A673 (cell line): Measurements from ENCODE around the gene TRMT112. TPM values are rescaled to one million over a fixed set of nuclear protein-coding genes. Genes with fewer than 3 reads are reported as not detected.

Experiments used
- BruUV-seq: library from RNA; stranded (reverse); fragments of 400-500 nt; replicated peaks from 2 replicates; lab custom pipeline; 2021; lab: Mats Ljungman, UMichigan
- CTCF ChIA-PET: fragments of 300-600 bp; sonication (Branson Sonifier 250); formaldehyde crosslinking; loops from one replicate; lab custom pipeline; 2022; ENCODE audit warnings: antibody characterized with exemption; lab: Charles Lee
- POLR2A ChIA-PET: fragments of 300-600 bp; sonication (Branson Sonifier 250); formaldehyde crosslinking; loops from one replicate; lab custom pipeline; 2022; ENCODE audit warnings: antibody characterized with exemption; ENCODE audit not compliant: low non-redundant PET; lab: Charles Lee
- DNase-seq: peaks from one replicate; pipeline ENCODE4 v3.0.0-alpha.2; 2015; ENCODE audit warnings: low spot score
- H3K27ac ChIP-seq: fragments of 200-600 bp; sonication (generic); 2 replicates; pipeline ENCODE4 v1.5.1; 2016; ENCODE audit warnings: mixed run types, low read depth, mild to moderate bottlenecking, mixed read lengths, antibody characterized with exemption, low read length; ENCODE audit not compliant: poor library complexity, severe bottlenecking
- H3K27me3 ChIP-seq: fragments of 200-600 bp; sonication (generic); replicated peaks from 2 replicates; pipeline ENCODE4 v1.6.1; 2017; ENCODE audit warnings: mixed run types, low read depth, mild to moderate bottlenecking, mixed read lengths, antibody characterized with exemption, low read length; ENCODE audit not compliant: insufficient read depth, poor library complexity
- H3K36me3 ChIP-seq: fragments of 200-600 bp; sonication (generic); 2 replicates; pipeline ENCODE4 v1.6.1; 2016; ENCODE audit warnings: mixed run types, mild to moderate bottlenecking, mixed read lengths, antibody characterized with exemption, low read length; ENCODE audit not compliant: insufficient read depth, poor library complexity, severe bottlenecking
- H3K4me1 ChIP-seq: fragments of 200-600 bp; sonication (generic); 2 replicates; pipeline ENCODE4 v1.6.1; 2017; ENCODE audit warnings: mixed run types, mild to moderate bottlenecking, mixed read lengths, antibody characterized with exemption, low read length; ENCODE audit not compliant: insufficient read depth, poor library complexity, severe bottlenecking
- H3K4me3 ChIP-seq: fragments of 200-600 bp; sonication (generic); 2 replicates; pipeline ENCODE4 v1.5.1; 2016; ENCODE audit warnings: low read depth, mixed run types, mild to moderate bottlenecking, mixed read lengths, low read length; ENCODE audit not compliant: poor library complexity, severe bottlenecking
- H3K9me3 ChIP-seq: fragments of 200-600 bp; sonication (generic); 2 replicates; pipeline ENCODE4 v1.6.1; 2016; ENCODE audit warnings: mixed run types, low read depth, mild to moderate bottlenecking, mixed read lengths, antibody characterized with exemption, low read length; ENCODE audit not compliant: poor library complexity, severe bottlenecking
- EZH2 ChIP-seq: fragments of 200-600 bp; sonication (generic); IDR thresholded peaks from 2 replicates; pipeline ENCODE4 v1.6.1; 2017; ENCODE audit warnings: borderline replicate concordance, low read depth, mild to moderate bottlenecking, mixed read lengths, antibody characterized with exemption, low read length; ENCODE audit not compliant: poor library complexity, severe bottlenecking
- intact Hi-C: fragments of 100-400 bp; cut with micrococcal nuclease; formaldehyde crosslinking; loops from one replicate; pipeline ENCODE4 v1.10.0; 2022; ENCODE audit not compliant: unreplicated experiment
- total RNA-seq: library from RNA; stranded (reverse); gene quantifications from 2 replicates; pipeline ENCODE4 v1.2.3, GENCODE V29; 2021
- TF ChIP-seq, protein P1 (sequence below): fragments of 300-800, 200-600 bp; sonication (generic); conservative IDR thresholded peaks from 2 replicates; pipeline ENCODE4 v1.5.1; 2017; ENCODE audit warnings: low read depth, mild to moderate bottlenecking, antibody characterized with exemption, low read length, moderate library complexity, mixed read lengths

TRMT112 gene
- total RNA-seq, 1 experiment from 2014 or later: 270 TPM

DNA sequence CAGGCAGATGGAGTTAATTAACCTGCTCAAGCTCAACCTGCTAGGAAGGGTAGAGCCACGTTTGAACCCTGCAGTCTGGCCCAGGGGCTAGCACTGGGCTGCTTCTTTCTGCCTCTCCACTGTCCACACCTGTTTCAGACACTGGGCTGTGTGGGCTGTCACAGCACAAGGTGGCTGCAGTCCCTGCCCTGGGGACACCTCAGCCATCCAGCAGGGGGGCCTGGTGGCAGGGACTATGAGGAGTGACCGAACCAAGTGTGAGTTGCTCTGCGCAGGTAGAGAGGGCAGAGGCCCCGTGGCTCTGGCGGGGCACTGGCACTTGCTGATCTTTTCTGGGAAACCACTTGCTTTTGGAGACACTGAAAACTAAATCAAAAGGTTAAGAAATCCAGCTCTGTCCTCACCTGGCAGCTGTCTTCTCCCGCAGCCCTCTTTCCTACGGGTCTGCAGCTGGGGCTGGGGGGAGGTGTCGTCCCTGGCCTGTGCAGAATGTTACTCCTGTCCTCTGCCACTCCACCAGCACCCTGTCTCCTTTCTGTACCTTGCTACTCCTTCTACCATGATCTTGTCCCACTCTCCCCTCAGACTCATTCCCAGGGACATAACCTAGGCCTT, 38.7 kb downstream of the TRMT112 start:
- no peaks in the 10 kb centered on the region for H3K9me3 ChIP-seq
- POLR2A ChIA-PET: no interaction called here
- DNase-seq: no peak
- H3K36me3 ChIP-seq: peaks cover 16% of the 10 kb centered on the region
- no peak overlapping the region for H3K4me3 ChIP-seq
- no peak for TF ChIP-seq EZH2
- TF ChIP-seq, protein P1, sequence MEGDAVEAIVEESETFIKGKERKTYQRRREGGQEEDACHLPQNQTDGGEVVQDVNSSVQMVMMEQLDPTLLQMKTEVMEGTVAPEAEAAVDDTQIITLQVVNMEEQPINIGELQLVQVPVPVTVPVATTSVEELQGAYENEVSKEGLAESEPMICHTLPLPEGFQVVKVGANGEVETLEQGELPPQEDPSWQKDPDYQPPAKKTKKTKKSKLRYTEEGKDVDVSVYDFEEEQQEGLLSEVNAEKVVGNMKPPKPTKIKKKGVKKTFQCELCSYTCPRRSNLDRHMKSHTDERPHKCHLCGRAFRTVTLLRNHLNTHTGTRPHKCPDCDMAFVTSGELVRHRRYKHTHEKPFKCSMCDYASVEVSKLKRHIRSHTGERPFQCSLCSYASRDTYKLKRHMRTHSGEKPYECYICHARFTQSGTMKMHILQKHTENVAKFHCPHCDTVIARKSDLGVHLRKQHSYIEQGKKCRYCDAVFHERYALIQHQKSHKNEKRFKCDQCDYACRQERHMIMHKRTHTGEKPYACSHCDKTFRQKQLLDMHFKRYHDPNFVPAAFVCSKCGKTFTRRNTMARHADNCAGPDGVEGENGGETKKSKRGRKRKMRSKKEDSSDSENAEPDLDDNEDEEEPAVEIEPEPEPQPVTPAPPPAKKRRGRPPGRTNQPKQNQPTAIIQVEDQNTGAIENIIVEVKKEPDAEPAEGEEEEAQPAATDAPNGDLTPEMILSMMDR: no peak
- H3K27me3 ChIP-seq: no peaks in the 10 kb centered on the region
- intact Hi-C loops: no loop called here
- H3K27ac ChIP-seq: no peak overlapping the region
- no TSS peak for BruUV-seq
- CTCF ChIA-PET: interaction anchor here (0.7 kb wide), 2 partner anchors 77 to 1501 kb away, joined by 3 to 12 read pairs; no protein-coding TSS in a partner anchor
- H3K4me1 ChIP-seq: no peaks in the 10 kb centered on the region

DNA sequence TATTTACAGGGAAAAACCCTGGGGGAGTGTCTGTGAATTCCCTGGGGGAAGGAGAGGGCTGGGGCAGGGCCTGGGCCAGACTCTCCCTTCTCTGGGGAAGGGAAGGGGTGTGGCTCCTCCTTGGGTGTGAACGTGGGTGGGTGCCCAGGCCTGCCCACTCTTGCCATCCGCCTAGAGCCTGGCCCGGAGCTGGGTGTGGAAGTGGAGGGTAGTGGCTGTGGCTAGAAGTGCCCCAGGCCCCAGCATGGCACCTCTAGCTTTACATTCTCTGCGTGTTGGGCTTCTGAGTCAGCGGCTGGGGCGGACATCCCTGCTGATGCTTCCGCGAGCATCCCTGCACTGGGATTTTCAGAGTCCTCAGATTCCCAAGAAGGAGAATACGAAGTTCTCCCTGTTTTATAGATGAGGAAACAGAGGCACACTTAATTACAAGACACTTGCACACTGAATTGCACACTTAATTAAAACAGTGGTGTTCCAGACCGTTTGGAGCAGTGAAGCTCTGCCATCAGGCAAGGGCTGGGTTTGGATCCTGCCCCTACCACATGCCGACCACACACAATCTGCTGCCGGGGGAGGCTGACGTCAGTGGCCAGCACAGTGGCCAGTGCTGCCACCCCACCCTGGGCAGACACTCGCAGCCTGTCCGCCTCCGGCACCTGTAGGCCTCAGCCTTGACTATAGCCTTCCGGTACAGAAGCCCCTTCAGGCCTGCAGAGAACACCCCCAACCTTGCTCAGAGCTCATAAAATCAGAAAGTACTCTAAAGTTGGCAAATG, 40.5 kb downstream of the TRMT112 start:
- Histone ChIP-seq H3K9me3 (no peaks in the 10 kb centered on the region), H3K4me3 (no peak overlapping the region), H3K4me1 (peaks cover 3% of the 10 kb centered on the region), H3K27ac (no peak overlapping the region), H3K36me3 (peaks cover 10% of the 10 kb centered on the region), H3K27me3 (no peaks in the 10 kb centered on the region)
- CTCF ChIA-PET: no interaction called here
- TF ChIP-seq EZH2: no peak
- TF ChIP-seq, protein P1: no peak
- BruUV-seq: no TSS peak
- intact Hi-C loops: no loop called here
- POLR2A ChIA-PET: no interaction called here
- no peak for DNase-seq

DNA sequence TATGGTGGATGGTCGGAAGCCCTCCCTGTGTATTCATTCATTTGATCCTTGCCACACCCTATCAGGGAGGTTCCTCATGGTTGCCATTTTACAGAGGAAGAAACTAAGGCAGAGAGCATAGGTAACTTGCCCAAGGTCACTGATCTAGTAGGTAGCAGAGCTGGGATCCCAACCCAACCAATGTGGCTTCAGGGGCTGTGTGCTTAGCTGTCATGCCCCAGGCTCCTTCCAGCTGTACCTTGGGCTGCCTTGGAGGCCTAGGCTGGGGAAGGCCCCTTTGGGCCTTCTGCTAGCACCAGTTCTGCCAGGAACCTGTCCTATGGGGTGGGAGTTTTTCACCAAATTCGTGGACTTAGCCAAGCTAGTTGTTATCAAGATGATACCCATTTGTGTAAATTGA, 41.5 kb downstream of the TRMT112 start:
- peaks cover 6% of the 10 kb centered on the region for H3K4me1 ChIP-seq
- H3K36me3 ChIP-seq: peaks cover 10% of the 10 kb centered on the region
- H3K4me3 ChIP-seq: no peak overlapping the region
- no peak for TF ChIP-seq EZH2
- TF ChIP-seq, protein P1: no peak
- H3K27ac ChIP-seq: no peak overlapping the region
- ChIA-PET POLR2A (no interaction called here), CTCF (no interaction called here)
- H3K27me3 ChIP-seq: no peaks in the 10 kb centered on the region
- intact Hi-C loops: no loop called here
- no TSS peak for BruUV-seq
- no peak for DNase-seq
- H3K9me3 ChIP-seq: no peaks in the 10 kb centered on the region
